ENCODE results near the gene CHODL. TPM values are rescaled to one million over a fixed set of nuclear protein-coding genes. Genes with fewer than 3 reads are reported as not detected.

The CHODL gene
- total and polyA plus RNA-seq, 2 donors (not counting 3 experiments of a cell fraction or from before 2014, with no cell fraction given), result not detected

GRCh38 chr21:18253799-18254198 lies 9.2 kb downstream of the CHODL start:
- Histone ChIP-seq H3K4me3 (replicated peaks in 1 of 3; ENCODE audit: insufficient read depth in 1 of 3, low read depth in 1 of 3, low read length in 3 of 3) (no peak overlapping the region), H4K20me1 (replicated peaks; ENCODE audit: control insufficient read depth, extremely low read depth, insufficient read depth, low read length) (no peaks in the 10 kb centered on the region), H3K4me1 (ENCODE audit: control insufficient read depth, extremely low read depth, insufficient read depth, low read length) (no peaks in the 10 kb centered on the region), H3K79me2 (ENCODE audit: control insufficient read depth, insufficient read depth, low read length) (no peaks in the 10 kb centered on the region), H3K27me3 (ENCODE audit: control insufficient read depth in 2 of 2, insufficient read depth in 2 of 2, low read length in 2 of 2) (no peaks in the 10 kb centered on the region), H3K9me3 (replicated peaks; ENCODE audit: control insufficient read depth, insufficient read depth, low read length) (no peaks in the 10 kb centered on the region), H2AFZ (ENCODE audit: low read depth, low read length) (no peak overlapping the region), H3K4me2 (ENCODE audit: insufficient read depth, low read length) (no peak overlapping the region), H3K9ac (replicated peaks; ENCODE audit: extremely low read depth, insufficient read depth, low read length) (no peak overlapping the region), H3K27ac (ENCODE audit: insufficient read depth, low read depth, low read length) (no peak overlapping the region), H3K9me1 (replicated peaks; ENCODE audit: control insufficient read depth, extremely low read depth, insufficient read depth, low read length) (no peaks in the 10 kb centered on the region), H3K36me3 (ENCODE audit: control insufficient read depth in 2 of 2, extremely low read depth in 1 of 2, insufficient read depth in 2 of 2, low read length in 2 of 2) (no peaks in the 10 kb centered on the region)
- POLR2A ChIA-PET, result no interaction called here
- CTCF ChIA-PET, result no interaction called here
- dilution Hi-C loops (cut with MboI; ENCODE audit: extremely low pct_ligation_motif_present, low sequenced_read_pairs) (no loop called here), intact Hi-C loops (cut with micrococcal nuclease) (no loop called here)
- no peak for TF ChIP-seq POLR2A (IDR thresholded peaks at IDR 0.05; ENCODE audit: low read depth, low read length)
- TF ChIP-seq GATA2 (IDR thresholded peaks at IDR 0.05; ENCODE audit: insufficient read depth, insufficient read length, low read depth, low read length), result no peak
- TF ChIP-seq EZH2 (IDR thresholded peaks at IDR 0.05; ENCODE audit: borderline replicate concordance, low read depth, low read length, severe bottlenecking), result no peak
- no peak for TF ChIP-seq MAX (IDR thresholded peaks at IDR 0.05; ENCODE audit: insufficient read depth, insufficient read length)
- TF ChIP-seq POLR2AphosphoS5 (IDR thresholded peaks at IDR 0.05; ENCODE audit: insufficient read depth, low read depth, low read length), result no peak
- no peak for TF ChIP-seq FOS (IDR thresholded peaks at IDR 0.05; ENCODE audit: borderline replicate concordance, insufficient read depth, low read length)
- TF ChIP-seq MYC (IDR thresholded peaks at IDR 0.05; ENCODE audit: low read depth, low read length), result no peak
- TF ChIP-seq JUN (IDR thresholded peaks at IDR 0.05; ENCODE audit: borderline replicate concordance, insufficient read depth, insufficient read length, low read depth), result no peak
- TF ChIP-seq CTCF (IDR thresholded peaks at IDR 0.05; ENCODE audit: extremely low read depth in 1 of 2, insufficient read depth in 1 of 2, low read depth in 1 of 2, low read length in 2 of 2), result no peak
- no TSS peak for BruUV-seq (replicated peaks)
- DNase-seq (ENCODE audit: low read depth, low spot score), result no peak
- no peak for FAIRE-seq
